K562 (cell line): ENCODE data around the gene ZNF407. TPM values are rescaled to one million over a fixed set of nuclear protein-coding genes. Genes with fewer than 3 reads are reported as not detected.

Source experiments
- ATAC-seq: fragments of 200-7000 bp; cut with Tn5 transposase; 3 replicates; pipeline ENCODE4 v1.9.1; 2020; ENCODE audit warnings: moderate library complexity
- BruUV-seq: library from RNA; stranded (reverse); fragments of 400-500 nt; replicated peaks from 2 replicates; lab custom pipeline; 2021; lab: Mats Ljungman, UMichigan
- CTCF ChIA-PET: fragments of 300-600 bp; formaldehyde crosslinking; extraction: SDS; loops from one replicate; lab custom pipeline; 2021; ENCODE audit warnings: low intra/inter-chr PET ratio; lab: Yijun Ruan, JAX
- POLR2A ChIA-PET: fragments of 300-600, 350-650 bp; sonication (Branson Sonifier 250); formaldehyde crosslinking; extraction: SDS; loops from one replicate; lab custom pipeline; 2021; ENCODE audit warnings: antibody characterized with exemption, inconsistent platforms; lab: Yijun Ruan, JAX
- DNase-seq, 4 experiments: peaks; one replicate each; pipeline versions ENCODE4 v3.0.0 to v3.0.0-alpha.2; 2011 to 2018; ENCODE audit warnings: low spot score in 3 of 4, mixed read lengths in 3 of 4; ENCODE audit errors: extremely low read depth in 1 of 4
- FAIRE-seq: peaks from 2 replicates; lab custom pipeline; 2011; peaks lifted over from hg19 to GRCh38; lab: Jason Lieb, UNC
- H2AFZ ChIP-seq: 2 replicates; pipeline ENCODE4 v1.6.0; 2011; ENCODE audit warnings: low read depth, low read length, control low read depth, inconsistent platforms
- H3K27ac ChIP-seq: fragments of 200-600 bp; 3 replicates; pipeline ENCODE4 v1.8.0; 2011; ENCODE audit warnings: low read depth, mild to moderate bottlenecking, control low read depth, inconsistent platforms, low read length, moderate library complexity, mixed read lengths; ENCODE audit errors: extremely low read depth
- H3K27me3 ChIP-seq, 2 experiments: fragments of 300-600 bp in 1 of 2; 2 replicates in 1 of 2; 3 replicates in 1 of 2; pipeline versions ENCODE4 v1.6.0 to v1.8.0; 2011; ENCODE audit warnings: inconsistent platforms in 2 of 2, low read length in 2 of 2, mild to moderate bottlenecking in 1 of 2, mixed read lengths in 1 of 2, moderate library complexity in 1 of 2; ENCODE audit not compliant: control insufficient read depth in 2 of 2, insufficient read depth in 2 of 2
- H3K36me3 ChIP-seq: fragments of 300-600 bp; 3 replicates; pipeline ENCODE4 v1.8.0; 2011; ENCODE audit warnings: mild to moderate bottlenecking, low read length, inconsistent platforms; ENCODE audit not compliant: control insufficient read depth, insufficient read depth
- H3K4me1 ChIP-seq, 2 experiments: fragments of 200-600 bp in 1 of 2; replicated peaks in 1 of 2; 2 replicates in 1 of 2; 3 replicates in 1 of 2; pipeline versions ENCODE4 v1.5.1 to v1.8.0; 2011; ENCODE audit warnings: inconsistent platforms in 2 of 2, low read length in 2 of 2, mild to moderate bottlenecking in 1 of 2, mixed read lengths in 1 of 2, moderate library complexity in 1 of 2; ENCODE audit not compliant: control insufficient read depth in 2 of 2, insufficient read depth in 2 of 2
- H3K4me2 ChIP-seq: 2 replicates; pipeline ENCODE4 v1.6.1; 2011; ENCODE audit warnings: low read length, control low read depth, inconsistent platforms, mixed read lengths; ENCODE audit not compliant: insufficient read depth
- H3K4me3 ChIP-seq: fragments of 200-600 bp; sonication (generic), shearing (Covaris generic); 2 replicates; pipeline ENCODE4 v1.5.1; 2016; ENCODE audit warnings: control low read depth, inconsistent platforms
- H3K79me2 ChIP-seq: fragments of 200-600 bp; 3 replicates; pipeline ENCODE4 v1.8.0; 2011; ENCODE audit warnings: low read length, inconsistent platforms; ENCODE audit not compliant: control insufficient read depth, insufficient read depth
- H3K9ac ChIP-seq, 2 experiments: 2 replicates each; pipeline versions ENCODE4 v1.6.0 to v1.6.1; 2011; ENCODE audit warnings: low read depth in 2 of 2, low read length in 2 of 2, control low read depth in 1 of 2, inconsistent platforms in 1 of 2, mild to moderate bottlenecking in 1 of 2, mixed read lengths in 1 of 2; ENCODE audit not compliant: insufficient read depth in 1 of 2
- H3K9me1 ChIP-seq: one replicate; pipeline ENCODE4 v1.6.0; 2011; ENCODE audit warnings: inconsistent platforms, mild to moderate bottlenecking, low read length, moderate library complexity; ENCODE audit not compliant: control insufficient read depth, insufficient read depth
- H3K9me3 ChIP-seq: replicated peaks from 2 replicates; pipeline ENCODE4 v1.5.1; 2011; ENCODE audit warnings: low read depth, low read length, inconsistent platforms; ENCODE audit not compliant: control insufficient read depth, insufficient read depth
- H4K20me1 ChIP-seq: replicated peaks from 2 replicates; pipeline ENCODE4 v1.6.1; 2011; ENCODE audit warnings: low read length, inconsistent platforms, mixed read lengths; ENCODE audit not compliant: control insufficient read depth, insufficient read depth
- CREM ChIP-seq: IDR thresholded peaks from 2 replicates; pipeline ENCODE4 v1.6.1; 2014; ENCODE audit warnings: antibody characterized with exemption, low read depth
- DNMT1 ChIP-seq: fragments of 450-650 bp; IDR thresholded peaks from 2 replicates; pipeline ENCODE4 v1.6.1; 2016; ENCODE audit warnings: antibody characterized with exemption, mild to moderate bottlenecking
- JUN ChIP-seq, 2 experiments: sonication (generic) in 1 of 2; formaldehyde crosslinking in 1 of 2; IDR thresholded peaks; 2 replicates each; pipeline versions ENCODE4 v1.6.1 to v1.8.0; 2012 to 2022; ENCODE audit warnings: borderline replicate concordance in 2 of 2, mild to moderate bottlenecking in 2 of 2, improper control_type of control experiment in 1 of 2, low read depth in 1 of 2, low read length in 1 of 2, missing genetic modification reagents in 1 of 2
- LCOR ChIP-seq: sonication (generic); formaldehyde crosslinking; IDR thresholded peaks from 2 replicates; pipeline ENCODE4 v1.8.0; 2022; ENCODE audit warnings: mild to moderate bottlenecking, missing genetic modification reagents
- WGBS: fragments of 100-300 bp; shearing (Covaris generic); methylation state at CpG from one replicate; pipeline ENCODE4 v1.1.6; 2016; ENCODE audit warnings: low coverage, mixed read lengths; ENCODE audit not compliant: insufficient coverage; ENCODE audit errors: missing lambda C conversion rate; 5-methylcytosine and 5-hydroxymethylcytosine counted together
- in situ Hi-C: fragments of 300-500 bp; cut with MboI; formaldehyde crosslinking; loops from 4 replicates; pipeline ENCODE4 v1.15.0; 2018; ENCODE audit warnings: inconsistent platforms, mixed read lengths
- intact Hi-C: fragments of 100-400 bp; cut with micrococcal nuclease; formaldehyde crosslinking; loops from 2 replicates; pipeline ENCODE4 v1.14.2; 2022
- polyA plus RNA-seq, 8 experiments: library from polyadenylated mRNA; depleted of rRNA in 4 of 8; stranded (reverse) in 5 of 8; unstranded in 3 of 8; fragments of >200 nt; fragmentation: Nextera tagmentation in 2 of 8; fragmentation: Illumina TruSeq in 1 of 8; extraction: Ambion mirVana in 2 of 8; extraction: Trizol in 1 of 8; gene quantifications; 2 replicates each; pipeline versions ENCODE4 v1.2.1 to v1.2.3, GENCODE V29; 2011 to 2014; ENCODE audit warnings: inconsistent platforms in 1 of 8, missing spikeins in 1 of 8
- total RNA-seq, 7 experiments: library from RNA; depleted of rRNA in 6 of 7; stranded (reverse); fragments of >200 nt in 6 of 7; fragmentation: Illumina TruSeq in 2 of 7; extraction: Trizol in 2 of 7; gene quantifications; 2 replicates each; pipeline versions ENCODE4 v1.2.1 to v1.2.3, GENCODE V29; 2011 to 2021; ENCODE audit warnings: low replicate concordance in 1 of 7
- TF ChIP-seq, protein P1 (sequence below): fragments of 150-350 bp; conservative IDR thresholded peaks from 2 replicates; pipeline ENCODE4 v1.6.1; 2014; ENCODE audit warnings: low read length
- TF ChIP-seq, protein P2 (sequence below): fragments of 250-450 bp; sonication (Bioruptor Pico); IDR thresholded peaks from 2 replicates; pipeline ENCODE4 v1.4.0; 2020
- TF ChIP-seq, protein P3 (sequence below): fragments of 450-650 bp; IDR thresholded peaks from 2 replicates; pipeline ENCODE4 v1.6.1; 2016; ENCODE audit warnings: mild to moderate bottlenecking, moderate library complexity

Gene ZNF407
- total and polyA plus RNA-seq, 9 of the 15 experiments (the other 6 are each of a cell fraction or from before 2014, with no cell fraction given), result 0.21 to 5.4 (median 2.3) TPM

DNA sequence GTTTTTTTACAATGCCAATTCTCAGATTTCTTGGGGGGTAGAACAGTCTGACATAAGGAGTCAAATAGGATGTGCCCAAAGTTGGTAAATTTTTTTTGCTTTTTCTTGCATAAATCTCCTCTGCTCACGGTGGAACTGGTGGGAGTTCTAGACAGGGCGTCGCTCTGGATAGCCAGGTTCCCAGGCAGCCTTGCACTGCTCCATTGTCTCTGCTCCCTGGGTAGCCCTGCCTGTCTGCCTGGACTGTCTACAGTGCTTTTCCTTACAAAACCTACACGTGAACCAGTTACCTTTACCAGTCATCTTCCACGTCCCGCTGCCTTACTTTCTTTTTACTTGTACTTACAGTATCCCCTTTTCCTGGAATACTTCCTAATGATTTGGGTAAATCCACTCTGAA lies 117.1 kb downstream of the ZNF407 start:
- FAIRE-seq, result no peak
- Histone ChIP-seq H3K4me2 (no peak overlapping the region), H3K79me2 (no peaks in the 10 kb centered on the region), H3K27me3 (no peaks in the 10 kb centered on the region), H3K27ac (no peak overlapping the region), H4K20me1 (no peaks in the 10 kb centered on the region), H3K9me3 (no peaks in the 10 kb centered on the region), H3K9me1 (no peaks in the 10 kb centered on the region), H3K36me3 (no peaks in the 10 kb centered on the region), H3K4me1 (no peaks in the 10 kb centered on the region), H3K9ac (no peak overlapping the region), H2AFZ (no peak overlapping the region), H3K4me3 (no peak overlapping the region)
- CTCF ChIA-PET, result no interaction called here
- no peak for ATAC-seq
- no peak for DNase-seq
- POLR2A ChIA-PET, result no interaction called here
- intact Hi-C loops (no loop called here), in situ Hi-C loops (no loop called here)
- no TSS peak for BruUV-seq
- WGBS, result 45% methylated on average over 6 of the region's 6 CpGs
- TF ChIP-seq JUN (IDR thresholded peaks at IDR 0.05; ENCODE audit: borderline replicate concordance, low read depth, low read length), result no peak
- TF ChIP-seq JUN (CRISPR knock-in tag; IDR thresholded peaks at IDR 0.05; ENCODE audit: borderline replicate concordance), result no peak
- no peak for TF ChIP-seq CREM
- no peak for TF ChIP-seq LCOR (CRISPR knock-in tag)
- TF ChIP-seq, protein P1, sequence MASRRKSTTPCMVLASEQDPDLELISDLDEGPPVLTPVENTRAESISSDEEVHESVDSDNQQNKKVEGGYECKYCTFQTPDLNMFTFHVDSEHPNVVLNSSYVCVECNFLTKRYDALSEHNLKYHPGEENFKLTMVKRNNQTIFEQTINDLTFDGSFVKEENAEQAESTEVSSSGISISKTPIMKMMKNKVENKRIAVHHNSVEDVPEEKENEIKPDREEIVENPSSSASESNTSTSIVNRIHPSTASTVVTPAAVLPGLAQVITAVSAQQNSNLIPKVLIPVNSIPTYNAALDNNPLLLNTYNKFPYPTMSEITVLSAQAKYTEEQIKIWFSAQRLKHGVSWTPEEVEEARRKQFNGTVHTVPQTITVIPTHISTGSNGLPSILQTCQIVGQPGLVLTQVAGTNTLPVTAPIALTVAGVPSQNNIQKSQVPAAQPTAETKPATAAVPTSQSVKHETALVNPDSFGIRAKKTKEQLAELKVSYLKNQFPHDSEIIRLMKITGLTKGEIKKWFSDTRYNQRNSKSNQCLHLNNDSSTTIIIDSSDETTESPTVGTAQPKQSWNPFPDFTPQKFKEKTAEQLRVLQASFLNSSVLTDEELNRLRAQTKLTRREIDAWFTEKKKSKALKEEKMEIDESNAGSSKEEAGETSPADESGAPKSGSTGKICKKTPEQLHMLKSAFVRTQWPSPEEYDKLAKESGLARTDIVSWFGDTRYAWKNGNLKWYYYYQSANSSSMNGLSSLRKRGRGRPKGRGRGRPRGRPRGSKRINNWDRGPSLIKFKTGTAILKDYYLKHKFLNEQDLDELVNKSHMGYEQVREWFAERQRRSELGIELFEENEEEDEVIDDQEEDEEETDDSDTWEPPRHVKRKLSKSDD, result no peak
- TF ChIP-seq DNMT1, result no peak
- TF ChIP-seq, protein P2, sequence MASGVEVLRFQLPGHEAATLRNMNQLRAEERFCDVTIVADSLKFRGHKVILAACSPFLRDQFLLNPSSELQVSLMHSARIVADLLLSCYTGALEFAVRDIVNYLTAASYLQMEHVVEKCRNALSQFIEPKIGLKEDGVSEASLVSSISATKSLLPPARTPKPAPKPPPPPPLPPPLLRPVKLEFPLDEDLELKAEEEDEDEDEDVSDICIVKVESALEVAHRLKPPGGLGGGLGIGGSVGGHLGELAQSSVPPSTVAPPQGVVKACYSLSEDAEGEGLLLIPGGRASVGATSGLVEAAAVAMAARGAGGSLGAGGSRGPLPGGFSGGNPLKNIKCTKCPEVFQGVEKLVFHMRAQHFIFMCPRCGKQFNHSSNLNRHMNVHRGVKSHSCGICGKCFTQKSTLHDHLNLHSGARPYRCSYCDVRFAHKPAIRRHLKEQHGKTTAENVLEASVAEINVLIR (CRISPR knock-in tag), result no peak
- TF ChIP-seq, protein P3, sequence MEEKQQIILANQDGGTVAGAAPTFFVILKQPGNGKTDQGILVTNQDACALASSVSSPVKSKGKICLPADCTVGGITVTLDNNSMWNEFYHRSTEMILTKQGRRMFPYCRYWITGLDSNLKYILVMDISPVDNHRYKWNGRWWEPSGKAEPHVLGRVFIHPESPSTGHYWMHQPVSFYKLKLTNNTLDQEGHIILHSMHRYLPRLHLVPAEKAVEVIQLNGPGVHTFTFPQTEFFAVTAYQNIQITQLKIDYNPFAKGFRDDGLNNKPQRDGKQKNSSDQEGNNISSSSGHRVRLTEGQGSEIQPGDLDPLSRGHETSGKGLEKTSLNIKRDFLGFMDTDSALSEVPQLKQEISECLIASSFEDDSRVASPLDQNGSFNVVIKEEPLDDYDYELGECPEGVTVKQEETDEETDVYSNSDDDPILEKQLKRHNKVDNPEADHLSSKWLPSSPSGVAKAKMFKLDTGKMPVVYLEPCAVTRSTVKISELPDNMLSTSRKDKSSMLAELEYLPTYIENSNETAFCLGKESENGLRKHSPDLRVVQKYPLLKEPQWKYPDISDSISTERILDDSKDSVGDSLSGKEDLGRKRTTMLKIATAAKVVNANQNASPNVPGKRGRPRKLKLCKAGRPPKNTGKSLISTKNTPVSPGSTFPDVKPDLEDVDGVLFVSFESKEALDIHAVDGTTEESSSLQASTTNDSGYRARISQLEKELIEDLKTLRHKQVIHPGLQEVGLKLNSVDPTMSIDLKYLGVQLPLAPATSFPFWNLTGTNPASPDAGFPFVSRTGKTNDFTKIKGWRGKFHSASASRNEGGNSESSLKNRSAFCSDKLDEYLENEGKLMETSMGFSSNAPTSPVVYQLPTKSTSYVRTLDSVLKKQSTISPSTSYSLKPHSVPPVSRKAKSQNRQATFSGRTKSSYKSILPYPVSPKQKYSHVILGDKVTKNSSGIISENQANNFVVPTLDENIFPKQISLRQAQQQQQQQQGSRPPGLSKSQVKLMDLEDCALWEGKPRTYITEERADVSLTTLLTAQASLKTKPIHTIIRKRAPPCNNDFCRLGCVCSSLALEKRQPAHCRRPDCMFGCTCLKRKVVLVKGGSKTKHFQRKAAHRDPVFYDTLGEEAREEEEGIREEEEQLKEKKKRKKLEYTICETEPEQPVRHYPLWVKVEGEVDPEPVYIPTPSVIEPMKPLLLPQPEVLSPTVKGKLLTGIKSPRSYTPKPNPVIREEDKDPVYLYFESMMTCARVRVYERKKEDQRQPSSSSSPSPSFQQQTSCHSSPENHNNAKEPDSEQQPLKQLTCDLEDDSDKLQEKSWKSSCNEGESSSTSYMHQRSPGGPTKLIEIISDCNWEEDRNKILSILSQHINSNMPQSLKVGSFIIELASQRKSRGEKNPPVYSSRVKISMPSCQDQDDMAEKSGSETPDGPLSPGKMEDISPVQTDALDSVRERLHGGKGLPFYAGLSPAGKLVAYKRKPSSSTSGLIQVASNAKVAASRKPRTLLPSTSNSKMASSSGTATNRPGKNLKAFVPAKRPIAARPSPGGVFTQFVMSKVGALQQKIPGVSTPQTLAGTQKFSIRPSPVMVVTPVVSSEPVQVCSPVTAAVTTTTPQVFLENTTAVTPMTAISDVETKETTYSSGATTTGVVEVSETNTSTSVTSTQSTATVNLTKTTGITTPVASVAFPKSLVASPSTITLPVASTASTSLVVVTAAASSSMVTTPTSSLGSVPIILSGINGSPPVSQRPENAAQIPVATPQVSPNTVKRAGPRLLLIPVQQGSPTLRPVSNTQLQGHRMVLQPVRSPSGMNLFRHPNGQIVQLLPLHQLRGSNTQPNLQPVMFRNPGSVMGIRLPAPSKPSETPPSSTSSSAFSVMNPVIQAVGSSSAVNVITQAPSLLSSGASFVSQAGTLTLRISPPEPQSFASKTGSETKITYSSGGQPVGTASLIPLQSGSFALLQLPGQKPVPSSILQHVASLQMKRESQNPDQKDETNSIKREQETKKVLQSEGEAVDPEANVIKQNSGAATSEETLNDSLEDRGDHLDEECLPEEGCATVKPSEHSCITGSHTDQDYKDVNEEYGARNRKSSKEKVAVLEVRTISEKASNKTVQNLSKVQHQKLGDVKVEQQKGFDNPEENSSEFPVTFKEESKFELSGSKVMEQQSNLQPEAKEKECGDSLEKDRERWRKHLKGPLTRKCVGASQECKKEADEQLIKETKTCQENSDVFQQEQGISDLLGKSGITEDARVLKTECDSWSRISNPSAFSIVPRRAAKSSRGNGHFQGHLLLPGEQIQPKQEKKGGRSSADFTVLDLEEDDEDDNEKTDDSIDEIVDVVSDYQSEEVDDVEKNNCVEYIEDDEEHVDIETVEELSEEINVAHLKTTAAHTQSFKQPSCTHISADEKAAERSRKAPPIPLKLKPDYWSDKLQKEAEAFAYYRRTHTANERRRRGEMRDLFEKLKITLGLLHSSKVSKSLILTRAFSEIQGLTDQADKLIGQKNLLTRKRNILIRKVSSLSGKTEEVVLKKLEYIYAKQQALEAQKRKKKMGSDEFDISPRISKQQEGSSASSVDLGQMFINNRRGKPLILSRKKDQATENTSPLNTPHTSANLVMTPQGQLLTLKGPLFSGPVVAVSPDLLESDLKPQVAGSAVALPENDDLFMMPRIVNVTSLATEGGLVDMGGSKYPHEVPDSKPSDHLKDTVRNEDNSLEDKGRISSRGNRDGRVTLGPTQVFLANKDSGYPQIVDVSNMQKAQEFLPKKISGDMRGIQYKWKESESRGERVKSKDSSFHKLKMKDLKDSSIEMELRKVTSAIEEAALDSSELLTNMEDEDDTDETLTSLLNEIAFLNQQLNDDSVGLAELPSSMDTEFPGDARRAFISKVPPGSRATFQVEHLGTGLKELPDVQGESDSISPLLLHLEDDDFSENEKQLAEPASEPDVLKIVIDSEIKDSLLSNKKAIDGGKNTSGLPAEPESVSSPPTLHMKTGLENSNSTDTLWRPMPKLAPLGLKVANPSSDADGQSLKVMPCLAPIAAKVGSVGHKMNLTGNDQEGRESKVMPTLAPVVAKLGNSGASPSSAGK, result no peak
